ENCODE data around the gene ZFP3. TPM values are rescaled to one million over a fixed set of nuclear protein-coding genes. Genes with fewer than 3 reads are reported as not detected.
"Not testable (repeated sequence)": the region's sequence is repeated elsewhere in the genome, so short reads cannot be mapped to it uniquely, and the experiment has no call there.

The ZFP3 gene
- total and polyA plus RNA-seq, 2 donors from 2014 or later = 3.4 to 10.0 TPM

DNA sequence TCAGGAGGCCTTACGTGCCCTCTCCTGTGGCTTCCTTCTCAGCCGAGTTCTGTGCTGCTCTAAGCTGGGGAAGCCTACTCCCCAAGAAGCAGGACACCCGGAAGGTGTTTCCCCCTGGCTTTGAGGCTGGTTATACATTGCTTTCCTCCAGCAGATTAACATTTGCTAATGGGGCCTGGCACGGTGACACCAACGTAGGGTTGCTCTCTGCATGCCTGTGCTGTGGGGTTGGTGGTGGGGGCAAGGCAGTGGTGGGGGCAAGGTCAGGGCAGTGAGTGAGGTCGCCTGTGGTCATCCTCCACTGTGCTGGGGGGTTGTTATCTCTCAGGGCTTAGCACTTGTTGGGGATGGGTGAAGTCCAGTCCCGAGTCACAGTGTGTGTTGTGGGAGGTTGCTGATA, 41.8 kb downstream of the ZFP3 start:
- FAIRE-seq = no peak
- no peaks in the 10 kb centered on the region for H3K36me3 ChIP-seq (ENCODE audit: control insufficient read depth in 2 of 3, insufficient read depth in 3 of 3, low read length in 3 of 3)
- peaks cover 10% of the 10 kb centered on the region for H3K27me3 ChIP-seq (ENCODE audit: control insufficient read depth, insufficient read depth, low read length)
- DNase-seq = peak in 2 of 5 donors; percentile 20 to 36
- H3K4me3 ChIP-seq (ENCODE audit: low read length in 3 of 3) = no peak overlapping the region
- intact Hi-C loops (cut with DNase I) = no loop called here
- H3K9ac ChIP-seq (ENCODE audit: low read length in 3 of 3) = no peak overlapping the region
- no peak overlapping the region for H3K27ac ChIP-seq (ENCODE audit: low read depth in 2 of 2, low read length in 2 of 2)
- peaks cover 0 to 3% (median 0%) of the 10 kb centered on the region in 3 donors for H3K9me3 ChIP-seq (ENCODE audit: control insufficient read depth in 2 of 3, insufficient read depth in 1 of 3, low read length in 3 of 3)
- no peaks in the 10 kb centered on the region for H3K4me1 ChIP-seq (ENCODE audit: control insufficient read depth in 2 of 3, insufficient read depth in 2 of 3, low read depth in 1 of 3, low read length in 3 of 3)
- TF ChIP-seq, protein P1, sequence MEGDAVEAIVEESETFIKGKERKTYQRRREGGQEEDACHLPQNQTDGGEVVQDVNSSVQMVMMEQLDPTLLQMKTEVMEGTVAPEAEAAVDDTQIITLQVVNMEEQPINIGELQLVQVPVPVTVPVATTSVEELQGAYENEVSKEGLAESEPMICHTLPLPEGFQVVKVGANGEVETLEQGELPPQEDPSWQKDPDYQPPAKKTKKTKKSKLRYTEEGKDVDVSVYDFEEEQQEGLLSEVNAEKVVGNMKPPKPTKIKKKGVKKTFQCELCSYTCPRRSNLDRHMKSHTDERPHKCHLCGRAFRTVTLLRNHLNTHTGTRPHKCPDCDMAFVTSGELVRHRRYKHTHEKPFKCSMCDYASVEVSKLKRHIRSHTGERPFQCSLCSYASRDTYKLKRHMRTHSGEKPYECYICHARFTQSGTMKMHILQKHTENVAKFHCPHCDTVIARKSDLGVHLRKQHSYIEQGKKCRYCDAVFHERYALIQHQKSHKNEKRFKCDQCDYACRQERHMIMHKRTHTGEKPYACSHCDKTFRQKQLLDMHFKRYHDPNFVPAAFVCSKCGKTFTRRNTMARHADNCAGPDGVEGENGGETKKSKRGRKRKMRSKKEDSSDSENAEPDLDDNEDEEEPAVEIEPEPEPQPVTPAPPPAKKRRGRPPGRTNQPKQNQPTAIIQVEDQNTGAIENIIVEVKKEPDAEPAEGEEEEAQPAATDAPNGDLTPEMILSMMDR (IDR thresholded peaks at IDR 0.05; ENCODE audit: borderline replicate concordance, extremely low read depth, insufficient read depth) = no peak

DNA sequence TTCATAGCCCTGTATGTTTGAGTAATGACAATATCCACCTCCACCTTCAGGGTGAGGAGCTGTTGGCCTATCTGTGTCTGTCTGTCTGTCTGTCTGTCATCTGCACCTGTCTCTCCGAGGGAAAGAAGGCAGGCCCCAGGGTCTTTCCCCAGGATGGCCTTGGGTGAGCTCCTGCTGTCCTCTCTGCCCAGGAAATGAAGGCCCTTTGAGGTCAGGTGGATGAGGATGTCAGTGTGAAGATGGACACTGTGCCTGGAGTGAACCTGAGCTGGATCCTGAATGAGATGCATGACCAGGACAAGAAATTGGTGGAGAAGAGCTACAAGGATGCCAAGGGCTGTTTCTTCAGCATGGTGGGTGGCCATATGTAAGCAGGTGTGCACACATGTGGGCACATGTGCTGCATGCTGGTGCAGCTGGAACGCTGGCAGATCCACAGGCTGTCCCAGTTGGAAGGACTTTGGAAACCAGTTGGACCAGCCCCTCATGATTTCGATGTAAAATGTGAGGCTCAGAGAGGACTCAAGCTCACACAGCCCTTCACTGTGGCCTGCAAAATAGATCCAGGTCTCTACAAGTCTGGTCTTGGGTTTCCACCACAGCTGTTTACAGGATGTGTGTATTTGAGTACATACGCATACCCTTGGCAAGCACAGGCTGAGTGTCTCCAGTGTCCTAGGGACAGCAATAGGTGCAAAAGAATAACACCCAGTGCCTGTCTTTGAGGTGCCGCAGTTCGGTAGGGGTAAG, 42.3 kb downstream of the ZFP3 start:
- H3K36me3 ChIP-seq (ENCODE audit: control insufficient read depth in 2 of 3, insufficient read depth in 3 of 3, low read length in 3 of 3); FAIRE-seq; H3K4me1 ChIP-seq (ENCODE audit: control insufficient read depth in 2 of 3, insufficient read depth in 2 of 3, low read depth in 1 of 3, low read length in 3 of 3); H3K27ac ChIP-seq (ENCODE audit: low read depth in 2 of 2, low read length in 2 of 2); H3K27me3 ChIP-seq (ENCODE audit: control insufficient read depth, insufficient read depth, low read length); intact Hi-C loops (cut with DNase I); H3K9ac ChIP-seq (ENCODE audit: low read length in 3 of 3); H3K4me3 ChIP-seq (ENCODE audit: low read length in 3 of 3); H3K9me3 ChIP-seq (ENCODE audit: control insufficient read depth in 2 of 3, insufficient read depth in 1 of 3, low read length in 3 of 3): not testable (repeated sequence)
- peak in 1 of 5 donors; percentile 19 for DNase-seq

DNA sequence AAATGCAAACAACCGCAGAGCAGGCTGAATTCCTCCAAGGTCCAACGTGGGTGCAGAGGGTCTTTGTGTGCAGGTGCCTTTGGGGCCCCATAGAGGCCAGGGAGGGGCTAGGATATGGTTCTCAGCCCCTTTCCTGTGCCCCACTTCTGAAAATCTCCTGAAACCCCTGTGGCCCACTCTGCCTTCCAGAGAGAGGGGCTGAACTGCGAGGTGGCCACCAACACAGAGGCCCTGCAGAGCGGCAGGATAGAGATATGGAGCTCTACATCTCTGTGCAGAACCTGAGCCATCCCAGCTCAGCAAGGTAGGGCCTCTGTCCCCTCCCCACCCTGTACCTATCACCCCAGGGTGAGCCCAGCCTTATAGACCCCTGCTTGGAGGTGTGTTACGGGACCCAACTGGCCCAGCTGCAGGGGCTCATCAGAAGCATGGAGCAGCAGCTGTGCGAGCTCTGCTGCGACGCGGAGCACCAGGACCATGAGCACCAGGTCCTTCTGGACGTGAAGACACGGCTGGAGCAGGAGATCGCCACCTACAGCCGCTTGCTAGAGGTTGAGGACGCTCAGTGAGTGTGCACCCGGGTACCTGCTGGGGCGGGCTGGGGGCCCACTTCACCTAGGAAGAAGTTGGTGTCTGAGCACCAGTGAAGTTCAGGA, 43.0 kb downstream of the ZFP3 start:
- intact Hi-C loops (cut with DNase I) = no loop called here
- Histone ChIP-seq H3K9me3 (ENCODE audit: control insufficient read depth in 2 of 3, insufficient read depth in 1 of 3, low read length in 3 of 3) (peaks cover 0 to 3% (median 0%) of the 10 kb centered on the region in 3 donors), H3K4me1 (ENCODE audit: control insufficient read depth in 2 of 3, insufficient read depth in 2 of 3, low read depth in 1 of 3, low read length in 3 of 3) (no peaks in the 10 kb centered on the region), H3K27ac (ENCODE audit: low read depth in 2 of 2, low read length in 2 of 2) (no peak overlapping the region), H3K9ac (ENCODE audit: low read length in 3 of 3) (no peak overlapping the region), H3K36me3 (ENCODE audit: control insufficient read depth in 2 of 3, insufficient read depth in 3 of 3, low read length in 3 of 3) (no peaks in the 10 kb centered on the region), H3K27me3 (ENCODE audit: control insufficient read depth, insufficient read depth, low read length) (peaks cover 6% of the 10 kb centered on the region), H3K4me3 (ENCODE audit: low read length in 3 of 3) (no peak overlapping the region)
- TF ChIP-seq, protein P1 (IDR thresholded peaks at IDR 0.05; ENCODE audit: borderline replicate concordance, extremely low read depth, insufficient read depth) = no peak
- FAIRE-seq (no peak), DNase-seq (peak in 3 of 5 donors; percentile 5 to 66 (median 43))

DNA sequence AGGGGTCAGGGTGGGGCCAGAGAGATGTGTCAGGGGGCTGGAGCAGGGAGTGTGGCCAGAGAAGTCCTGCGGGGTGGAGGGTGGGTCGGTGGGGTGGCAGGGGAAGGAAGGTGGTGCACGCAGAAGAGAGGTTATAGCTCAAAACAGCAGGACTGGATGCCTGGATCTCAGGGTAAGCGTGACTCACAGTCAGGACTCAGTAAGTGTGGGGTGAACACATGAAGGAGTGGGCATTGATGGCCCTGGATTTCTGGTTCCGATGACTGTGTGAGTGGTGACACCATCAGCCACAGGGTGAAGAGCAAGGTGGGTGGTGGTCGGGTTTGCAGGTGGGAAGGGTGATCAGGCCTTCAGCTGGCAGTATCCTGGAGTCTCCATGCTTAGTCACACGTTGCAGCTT, 43.8 kb downstream of the ZFP3 start:
- H3K4me1 ChIP-seq (ENCODE audit: control insufficient read depth in 2 of 3, insufficient read depth in 2 of 3, low read depth in 1 of 3, low read length in 3 of 3); H3K4me3 ChIP-seq (ENCODE audit: low read length in 3 of 3); H3K27ac ChIP-seq (ENCODE audit: low read depth in 2 of 2, low read length in 2 of 2); H3K27me3 ChIP-seq (ENCODE audit: control insufficient read depth, insufficient read depth, low read length); H3K9me3 ChIP-seq (ENCODE audit: control insufficient read depth in 2 of 3, insufficient read depth in 1 of 3, low read length in 3 of 3); H3K36me3 ChIP-seq (ENCODE audit: control insufficient read depth in 2 of 3, insufficient read depth in 3 of 3, low read length in 3 of 3); H3K9ac ChIP-seq (ENCODE audit: low read length in 3 of 3); DNase-seq; FAIRE-seq; intact Hi-C loops (cut with DNase I): not testable (repeated sequence)

Data from kidney (tissue), 14 donors.